H54 (cell line): ENCODE measurements around the gene CHRNA4.

Experiments used
- DNase-seq: peaks from one replicate; pipeline ENCODE4 v3.0.0; 2011; ENCODE audit warnings: low spot score, mixed read lengths; ENCODE audit not compliant: insufficient read length
- FAIRE-seq: peaks from 3 replicates; lab custom pipeline; 2011; peaks lifted over from hg19 to GRCh38; lab: Jason Lieb, UNC
- POLR2A ChIP-seq: IDR thresholded peaks from 2 replicates; pipeline ENCODE4 v1.6.1; 2011; ENCODE audit warnings: low read depth, mild to moderate bottlenecking, low read length

Gene CHRNA4

GRCh38 chr20:63377951-63378381, 16.8 kb upstream of the CHRNA4 start:
- no peak for TF ChIP-seq POLR2A
- FAIRE-seq: no peak
- no peak for DNase-seq

DNA sequence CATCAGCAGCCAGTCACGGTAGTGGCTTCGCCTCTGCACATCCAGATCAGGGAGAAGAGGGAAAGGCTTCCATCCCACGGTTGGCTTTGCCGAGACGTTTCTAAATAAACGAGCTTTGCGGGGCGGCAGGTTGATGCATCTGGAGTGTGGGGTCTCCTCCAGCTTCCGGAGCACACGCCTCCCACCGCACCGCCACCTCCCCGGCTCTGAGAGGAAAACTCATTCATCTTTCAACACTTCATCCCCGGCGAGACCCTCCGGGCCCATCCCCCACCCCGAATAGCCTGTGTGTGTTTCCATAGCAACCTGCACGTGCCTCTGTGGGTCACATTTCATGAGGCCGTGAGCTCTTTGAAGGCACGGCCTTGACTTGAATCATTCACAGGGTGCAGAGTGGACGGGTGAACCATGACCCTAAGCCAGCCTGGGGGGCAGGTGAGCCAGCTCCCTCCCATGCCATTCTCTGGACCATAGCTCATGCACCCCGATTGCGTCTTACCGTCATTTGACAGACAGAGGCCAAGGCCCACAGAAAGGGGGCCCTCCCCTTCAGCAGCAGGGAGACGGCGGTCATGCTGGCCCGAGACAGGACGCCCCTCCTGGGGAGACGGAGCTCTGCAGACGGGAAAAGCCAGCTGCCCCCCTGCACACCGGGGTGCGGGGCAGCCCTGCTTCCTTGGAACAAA, 16.2 kb upstream of the CHRNA4 start:
- FAIRE-seq: no peak
- TF ChIP-seq POLR2A: no peak

DNA sequence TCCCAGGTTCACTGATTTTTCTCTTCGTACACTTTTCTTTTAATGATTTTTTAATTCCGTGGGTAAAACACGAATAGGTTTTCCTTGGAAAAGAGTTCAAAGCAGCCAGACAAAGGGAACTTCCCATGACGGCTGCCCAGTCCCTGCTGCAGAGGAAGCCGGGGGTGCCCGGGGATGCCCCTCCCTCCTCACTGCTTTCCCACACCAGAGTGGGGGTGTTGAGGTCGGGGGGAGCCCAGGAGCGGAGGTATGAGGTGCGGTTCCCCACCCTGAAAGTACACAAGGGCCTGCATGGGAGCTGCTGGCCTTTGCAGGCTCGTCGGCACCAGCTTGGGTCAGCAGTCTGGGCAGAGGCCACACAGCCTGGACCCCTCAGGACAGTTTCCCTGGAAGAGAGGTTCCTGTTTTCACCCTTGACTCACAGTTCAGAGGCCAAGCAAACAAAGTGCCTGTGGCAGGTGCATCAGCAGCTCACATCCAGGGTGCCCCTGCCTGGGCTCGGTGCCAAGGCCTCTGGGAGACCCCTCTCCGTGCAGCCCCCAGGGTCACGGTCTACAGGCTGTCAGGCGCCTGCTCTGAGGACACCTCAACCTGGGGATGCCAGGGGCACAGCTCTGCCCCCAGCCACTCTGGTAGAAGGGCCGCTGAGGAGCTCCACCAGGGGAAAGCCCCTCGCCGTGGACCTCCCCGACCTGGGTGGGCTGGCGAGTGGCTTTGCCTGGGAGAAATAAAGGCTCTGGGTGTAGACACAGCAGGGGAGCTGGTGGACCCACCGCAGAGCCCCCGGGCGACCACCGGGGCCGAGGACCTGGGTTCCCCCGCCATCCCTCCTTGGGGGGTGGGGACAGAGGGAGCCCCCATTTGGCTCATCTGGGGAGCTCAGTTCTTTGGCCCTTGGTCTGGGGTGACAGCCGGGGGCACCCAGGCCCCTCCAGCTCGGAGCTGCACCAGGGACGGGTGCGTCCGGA, 15.4 kb upstream of the CHRNA4 start:
- TF ChIP-seq POLR2A: no peak
- FAIRE-seq (no peak), DNase-seq (no peak)

More for the DNA sequence above, 16.2 kb upstream of the CHRNA4 start:
- DNase-seq: no peak

GRCh38 chr20:63375438-63375837, 14.3 kb upstream of the CHRNA4 start:
- no peak for DNase-seq
- TF ChIP-seq POLR2A: no peak
- FAIRE-seq: no peak

DNA sequence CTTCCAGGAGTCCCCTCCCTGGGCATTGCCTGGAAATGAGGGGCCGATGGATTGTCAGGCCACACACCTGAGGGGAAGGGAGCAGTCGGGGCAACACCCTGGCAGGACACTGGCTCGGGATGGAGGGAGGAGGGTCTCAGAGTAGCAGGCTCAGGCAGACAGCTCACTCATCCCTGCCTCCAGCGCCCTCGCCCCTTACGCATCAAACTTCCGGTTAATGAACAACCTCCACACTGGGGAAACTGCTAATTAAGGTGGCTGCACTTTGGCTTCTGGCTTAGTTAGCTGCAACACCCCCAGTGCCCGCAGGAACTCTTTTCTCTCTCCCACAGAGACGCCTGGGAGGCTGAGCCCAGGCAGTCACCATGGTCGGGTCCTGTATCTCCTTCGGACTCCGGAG, 13.4 kb upstream of the CHRNA4 start:
- DNase-seq (no peak), FAIRE-seq (no peak)
- TF ChIP-seq POLR2A: no peak

- DNase-seq: no peak
- TF ChIP-seq POLR2A: no peak
- no peak for FAIRE-seq
These were observed 12.8 kb upstream of the CHRNA4 start for GRCh38 chr20:63373996-63374395.

DNA sequence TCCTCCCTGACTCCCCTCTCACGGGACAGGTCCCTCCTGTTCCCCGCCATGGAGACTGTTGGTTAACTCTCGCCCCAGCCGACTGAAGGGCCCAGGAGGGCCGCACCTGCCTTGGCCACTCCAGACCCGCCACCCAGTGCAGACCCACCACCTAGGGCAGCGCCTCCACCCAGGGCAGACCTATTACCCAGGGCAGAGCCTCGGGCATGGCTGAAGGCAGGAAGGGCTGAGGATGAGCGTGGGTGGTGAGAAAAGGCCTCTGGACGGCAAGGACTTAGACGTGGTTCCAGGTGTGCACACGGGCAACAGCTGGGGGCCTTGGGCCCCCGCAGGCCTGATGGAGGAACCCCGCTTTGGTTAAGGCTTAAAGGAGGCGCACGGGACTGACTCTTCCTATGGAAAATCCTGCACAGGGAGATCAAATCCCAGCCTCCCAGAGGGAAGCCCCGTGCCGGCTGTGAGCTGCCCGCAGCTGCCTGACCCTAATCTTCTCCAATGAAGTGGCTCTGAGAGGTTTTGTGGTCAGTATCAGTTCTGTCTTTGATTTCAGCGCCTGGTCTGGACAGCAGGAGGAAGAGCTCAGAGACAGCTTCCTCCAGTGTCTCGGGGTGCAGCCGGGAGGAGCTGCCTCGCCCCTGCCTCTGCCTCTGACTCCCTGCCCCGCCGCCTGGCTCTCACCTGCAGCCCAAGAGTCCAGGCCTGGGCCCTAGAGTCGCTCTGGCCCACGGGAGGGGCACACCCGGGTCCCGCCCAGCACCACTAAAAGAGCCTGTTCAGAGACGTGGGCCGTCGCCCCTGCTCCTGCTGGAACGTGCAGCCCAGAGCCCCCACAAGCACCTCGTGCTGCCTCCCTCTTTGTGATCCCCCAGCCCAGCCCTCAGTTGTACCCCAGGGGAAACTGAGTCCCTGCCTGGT, 12.1 kb upstream of the CHRNA4 start:
- no peak for TF ChIP-seq POLR2A
- DNase-seq (no peak), FAIRE-seq (no peak)

- DNase-seq (no peak), FAIRE-seq (no peak)
- TF ChIP-seq POLR2A: no peak
These were observed 10.2 kb upstream of the CHRNA4 start for GRCh38 chr20:63371291-63371865.

- FAIRE-seq (no peak), DNase-seq (no peak)
- no peak for TF ChIP-seq POLR2A
These were observed 9.6 kb upstream of the CHRNA4 start for GRCh38 chr20:63370618-63371187.

- FAIRE-seq (no peak), DNase-seq (no peak)
These were observed 8.8 kb upstream of the CHRNA4 start for GRCh38 chr20:63369724-63370617.

GRCh38 chr20:63369024-63369530, 7.9 kb upstream of the CHRNA4 start:
- no peak for FAIRE-seq
- TF ChIP-seq POLR2A: no peak

More at GRCh38 chr20:63369724-63370617, 8.8 kb upstream of the CHRNA4 start:
- no peak for TF ChIP-seq POLR2A

DNA sequence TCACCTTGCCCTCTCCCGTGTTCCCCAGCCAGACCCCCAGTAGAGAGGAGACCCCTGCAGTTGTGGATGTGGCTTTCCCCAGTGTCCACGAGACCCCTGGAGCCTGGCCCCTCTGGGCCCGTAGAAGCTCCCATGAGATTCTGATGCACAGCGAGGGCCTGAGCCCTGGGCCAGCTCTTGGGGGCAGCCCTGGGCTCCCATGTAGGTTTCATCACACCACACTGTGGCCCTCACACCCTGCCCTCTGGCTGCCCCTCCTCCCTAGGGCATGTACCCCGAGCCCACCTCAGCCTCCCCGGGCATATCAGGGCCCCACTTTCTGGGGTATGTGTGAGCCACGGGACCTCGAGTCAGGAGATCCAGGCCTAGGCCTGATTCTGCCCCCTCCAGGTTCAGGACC, 7.0 kb upstream of the CHRNA4 start:
- FAIRE-seq: no peak
- DNase-seq: no peak
- TF ChIP-seq POLR2A: no peak

More at GRCh38 chr20:63369024-63369530, 7.9 kb upstream of the CHRNA4 start:
- DNase-seq: no peak
